Stimulated activated CD8-positive, alpha-beta memory T cell treated with anti-CD3 and anti-CD28 coated beads, Interleukin-15, amount 100 ng/mL, for 48 hours (primary cell): Measurements from ENCODE around the gene ZCCHC14.
"Not testable (repeated sequence)": the region's sequence is repeated elsewhere in the genome, so short reads cannot be mapped to it uniquely, and the experiment has no call there.

Source experiments
- DNase-seq, 2 donors: peaks; one replicate each; pipeline ENCODE4 v3.0.0-alpha.2; 2020; ENCODE audit warnings: low read depth in 2 of 2

Gene ZCCHC14

DNA sequence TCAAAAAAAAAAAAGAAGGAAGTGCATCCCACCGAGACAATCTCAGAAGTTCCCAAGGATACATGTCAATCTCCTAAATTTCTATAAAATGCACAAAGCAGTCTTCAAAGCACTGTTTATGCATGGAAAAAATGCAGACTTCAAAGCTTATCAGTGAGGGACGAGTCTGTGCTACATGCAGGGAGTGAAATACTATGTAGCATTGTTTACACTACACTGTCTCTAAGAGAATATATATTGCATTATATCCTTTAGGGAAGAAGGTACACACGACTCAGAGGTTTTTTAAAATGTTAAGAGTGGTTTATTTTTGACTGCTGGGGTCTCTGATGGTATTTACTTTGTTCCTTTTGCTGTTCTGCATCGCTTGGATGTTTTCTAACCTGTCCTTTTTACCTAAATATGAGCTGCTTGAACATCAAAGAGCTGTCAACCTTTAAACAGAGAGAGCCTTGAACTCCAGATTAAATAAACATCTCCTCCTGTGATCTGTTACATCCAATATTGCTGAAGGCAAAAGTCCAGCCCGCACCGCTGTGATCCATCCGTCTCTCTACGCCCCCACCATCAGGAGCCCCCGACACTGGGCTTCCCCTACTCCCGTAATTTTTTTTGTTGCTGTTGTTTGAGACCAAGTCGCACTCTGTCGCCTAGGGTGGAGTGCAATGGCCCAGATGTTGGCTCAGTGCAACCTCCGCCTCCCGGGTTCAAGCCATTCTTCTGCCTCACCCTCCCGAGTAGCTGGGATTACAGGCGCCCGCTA lies 110.6 kb downstream of the ZCCHC14 start:
- DNase-seq, result no peak

DNA sequence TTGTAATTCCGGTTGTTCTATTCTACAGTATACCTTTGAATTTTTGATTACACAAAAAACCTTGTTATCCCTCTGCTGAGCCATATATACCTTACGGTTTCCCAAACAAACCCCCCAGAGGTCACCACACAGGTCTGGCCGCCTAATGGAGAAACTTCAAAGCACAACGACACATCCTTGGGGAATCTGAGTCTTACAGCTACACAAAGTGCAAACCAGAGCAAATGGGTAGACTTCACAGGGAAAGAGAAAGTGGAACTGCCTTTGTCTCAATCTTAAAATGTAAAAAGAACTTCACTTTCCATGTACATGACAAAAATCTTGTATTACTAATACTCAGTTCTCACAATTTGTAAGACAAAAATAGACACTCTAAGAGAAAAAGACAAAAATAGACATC lies 111.9 kb downstream of the ZCCHC14 start:
- no peak for DNase-seq

DNA sequence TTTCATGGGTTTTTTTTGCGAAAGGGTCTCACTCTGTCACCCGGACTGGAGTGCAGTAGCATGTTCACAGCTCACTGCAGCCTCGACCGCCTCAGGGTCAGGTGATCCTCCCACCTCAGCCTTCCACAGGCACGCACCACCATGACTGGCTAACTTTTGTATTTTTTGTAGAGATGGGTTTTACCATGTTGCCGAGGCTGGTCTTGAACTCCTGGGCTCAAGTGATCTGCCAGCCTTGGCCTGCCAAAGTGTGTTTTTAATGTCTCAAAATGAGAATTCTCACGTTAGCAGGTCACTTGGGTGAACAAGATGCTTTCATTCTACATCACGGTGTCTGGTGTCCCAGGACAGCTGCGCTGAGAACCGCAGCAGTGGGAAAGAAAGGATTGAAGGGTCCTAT lies 112.4 kb downstream of the ZCCHC14 start:
- DNase-seq, result no peak

DNA sequence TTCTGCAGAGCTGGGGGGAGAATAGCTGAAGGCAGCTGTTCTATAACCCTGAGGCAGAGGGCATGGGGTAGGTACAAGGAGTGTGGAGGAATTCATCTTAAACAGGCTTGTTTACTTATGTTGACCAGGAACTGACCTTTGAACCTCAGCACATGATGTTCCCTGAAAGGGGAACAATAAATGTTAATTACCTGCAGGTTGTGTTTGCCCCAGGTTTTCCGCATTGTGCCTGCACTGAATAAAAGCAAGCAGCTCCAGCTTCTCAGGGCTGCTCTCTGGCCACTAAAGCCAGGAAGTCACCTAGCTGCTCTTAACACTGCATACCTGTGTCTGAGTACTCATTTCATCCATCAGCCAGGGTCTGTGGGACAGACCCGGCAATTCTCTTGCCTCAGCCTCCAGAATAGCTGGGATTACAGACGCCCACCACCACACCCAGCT lies 113.5 kb downstream of the ZCCHC14 start:
- DNase-seq, result not testable (repeated sequence)

DNA sequence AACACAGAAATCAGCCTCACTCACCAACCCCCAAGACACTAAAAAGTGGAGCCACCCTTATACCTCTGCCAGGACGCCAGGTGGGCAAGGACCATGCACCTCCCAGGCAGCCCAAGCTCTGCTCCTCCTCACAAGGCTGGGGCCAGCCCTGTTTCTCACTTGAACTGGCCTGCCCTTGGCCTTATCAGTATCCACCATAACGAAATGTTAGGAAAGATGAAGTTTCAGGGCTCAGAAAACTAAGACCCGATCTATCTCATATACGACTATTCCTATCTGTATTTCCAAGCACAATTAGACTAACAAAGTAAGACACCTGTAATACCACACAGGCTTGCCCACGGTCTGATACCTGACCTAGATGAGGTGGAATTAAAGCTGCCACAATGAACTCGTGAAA lies 116.2 kb downstream of the ZCCHC14 start:
- DNase-seq, result no peak

DNA sequence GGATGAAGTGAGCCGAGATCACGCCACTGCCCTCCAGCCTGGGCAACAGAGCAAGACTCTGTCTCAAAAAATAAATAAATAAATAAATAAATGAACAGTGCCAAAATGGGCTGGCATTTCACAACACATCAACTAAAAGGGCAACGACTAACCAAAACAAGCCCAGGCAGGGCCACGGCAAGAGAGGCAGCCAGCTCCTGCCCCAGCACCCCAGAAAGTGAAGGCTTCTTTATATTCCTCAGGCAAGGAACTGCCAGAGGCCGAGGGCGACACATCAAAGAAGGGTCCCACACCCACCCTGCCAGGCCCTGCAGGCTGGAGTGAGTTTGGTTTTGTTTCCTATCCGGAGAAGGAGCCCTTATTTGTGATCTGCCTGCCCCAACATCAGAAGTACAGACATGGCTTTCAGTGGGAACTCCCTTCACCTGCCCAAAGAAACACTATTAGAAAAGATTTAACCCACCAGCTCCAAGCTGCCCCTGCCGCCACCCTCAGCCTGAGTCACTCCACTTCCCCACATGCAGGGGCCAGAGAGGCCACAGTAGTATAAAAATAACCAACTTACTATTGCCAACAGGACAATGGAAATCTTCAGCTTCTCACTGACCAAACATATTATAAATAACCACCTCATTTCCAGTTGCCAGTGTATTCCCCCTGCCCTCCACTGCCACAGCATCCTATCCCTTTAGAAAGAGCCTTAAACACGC lies 117.2 kb downstream of the ZCCHC14 start:
- DNase-seq, result no peak

DNA sequence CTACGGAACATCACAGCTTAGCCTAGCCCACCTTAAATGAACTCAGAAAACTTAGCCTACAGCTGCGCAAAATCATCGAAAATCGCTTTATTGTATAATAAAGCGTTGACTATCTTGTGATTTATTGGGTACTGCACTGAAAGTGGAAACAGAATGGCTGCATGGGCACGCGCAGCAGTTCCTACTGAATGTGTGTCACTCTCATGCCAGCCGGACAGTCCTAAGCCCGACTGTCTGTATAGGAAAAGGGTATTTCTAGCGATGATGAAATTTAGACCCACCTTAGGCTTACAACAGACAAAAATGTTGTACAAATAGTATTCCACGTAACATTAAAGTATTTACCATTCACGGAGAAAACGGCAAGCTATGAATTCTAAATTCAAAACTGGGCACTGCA lies 118.5 kb downstream of the ZCCHC14 start:
- DNase-seq, result no peak

DNA sequence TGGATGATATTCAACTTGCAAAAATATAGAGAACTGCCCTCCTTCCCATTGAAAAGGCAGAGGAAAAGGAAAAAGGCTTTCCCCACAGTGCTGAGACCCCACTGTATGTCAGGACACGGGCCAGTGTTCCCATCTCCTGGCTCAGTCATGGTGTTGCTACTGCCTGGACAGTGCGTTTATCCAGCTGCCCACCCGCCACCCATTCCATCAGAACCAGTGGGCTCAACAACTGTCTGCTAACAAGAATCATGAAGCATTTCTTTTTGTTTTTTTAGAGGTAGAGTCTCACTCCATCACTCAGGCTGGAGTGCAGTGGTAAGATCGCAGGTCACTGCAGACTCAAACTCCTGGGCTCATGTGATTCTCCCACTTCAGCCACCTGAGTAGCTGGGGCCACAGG lies 120.5 kb downstream of the ZCCHC14 start:
- DNase-seq, result no peak

DNA sequence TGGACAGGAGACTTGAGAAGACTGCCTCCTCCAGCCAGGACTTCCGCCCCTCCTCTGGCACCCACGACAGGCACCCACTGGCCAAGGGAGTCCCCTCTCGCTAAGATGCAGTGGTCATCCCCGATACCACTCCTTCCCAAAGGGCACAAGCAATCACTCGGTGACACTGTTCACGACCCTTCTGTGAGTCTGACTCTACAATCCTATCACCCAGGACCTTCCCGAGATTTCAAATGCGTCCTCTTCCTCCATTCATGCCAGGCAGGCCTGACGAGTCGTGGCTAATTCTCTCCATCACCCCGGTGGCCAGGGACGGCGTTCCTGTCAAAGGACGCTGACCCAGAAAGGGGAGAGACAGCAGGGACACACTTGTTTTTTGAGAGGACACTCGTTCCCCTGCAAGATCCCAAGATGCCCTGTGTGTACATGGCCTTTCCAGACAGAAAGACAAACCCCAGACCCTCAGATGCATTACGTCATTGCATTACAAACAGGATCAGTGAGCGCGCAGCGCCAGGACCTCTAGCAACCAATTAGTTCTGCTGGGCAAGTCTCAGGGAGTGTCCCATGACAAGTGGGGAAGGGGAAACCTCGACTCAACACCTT lies 121.5 kb downstream of the ZCCHC14 start:
- no peak for DNase-seq

DNA sequence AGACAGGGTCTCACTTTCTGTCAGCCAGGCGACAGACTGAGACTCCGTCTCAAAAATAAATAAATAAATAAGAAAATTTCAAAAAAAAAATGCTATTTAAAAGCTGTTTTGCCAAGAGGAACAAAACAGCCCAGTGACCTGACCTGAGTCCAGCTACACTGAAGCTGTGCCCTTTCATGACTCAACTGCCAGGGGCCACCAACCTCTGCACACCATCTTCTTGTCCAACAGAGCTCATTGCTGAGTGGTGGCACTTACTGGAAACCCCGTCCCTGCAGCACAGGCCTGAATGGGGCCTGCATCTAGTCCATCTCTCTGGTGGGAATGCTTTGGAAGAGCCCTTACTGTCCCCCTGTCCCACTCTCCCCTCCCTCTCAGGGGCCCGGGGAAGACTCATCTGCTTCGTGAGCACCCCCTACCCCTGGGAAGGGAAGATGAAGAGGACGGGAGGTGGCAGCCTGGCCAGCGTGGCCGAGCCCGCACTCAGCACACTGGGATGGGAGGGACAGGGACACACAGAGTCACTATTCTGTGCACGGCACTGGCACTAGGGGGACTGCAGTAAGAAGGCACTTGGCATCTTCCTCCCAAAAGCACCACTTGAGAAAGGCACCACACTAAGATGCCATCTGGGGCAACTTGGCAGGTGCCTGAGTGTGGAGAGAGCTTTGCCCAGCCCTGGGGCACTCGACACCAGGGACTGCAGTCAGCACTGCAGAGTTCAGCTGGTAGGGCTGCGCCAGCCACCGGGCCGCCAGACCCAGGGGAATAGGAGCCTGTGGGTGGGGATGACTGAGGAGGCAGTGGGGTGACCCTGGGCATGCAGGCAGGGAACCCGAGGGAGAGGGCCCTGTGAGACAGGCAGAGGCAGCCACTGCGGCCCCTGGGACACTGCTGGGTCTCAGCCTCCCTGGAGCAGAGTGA lies 122.8 kb downstream of the ZCCHC14 start:
- no peak for DNase-seq

DNA sequence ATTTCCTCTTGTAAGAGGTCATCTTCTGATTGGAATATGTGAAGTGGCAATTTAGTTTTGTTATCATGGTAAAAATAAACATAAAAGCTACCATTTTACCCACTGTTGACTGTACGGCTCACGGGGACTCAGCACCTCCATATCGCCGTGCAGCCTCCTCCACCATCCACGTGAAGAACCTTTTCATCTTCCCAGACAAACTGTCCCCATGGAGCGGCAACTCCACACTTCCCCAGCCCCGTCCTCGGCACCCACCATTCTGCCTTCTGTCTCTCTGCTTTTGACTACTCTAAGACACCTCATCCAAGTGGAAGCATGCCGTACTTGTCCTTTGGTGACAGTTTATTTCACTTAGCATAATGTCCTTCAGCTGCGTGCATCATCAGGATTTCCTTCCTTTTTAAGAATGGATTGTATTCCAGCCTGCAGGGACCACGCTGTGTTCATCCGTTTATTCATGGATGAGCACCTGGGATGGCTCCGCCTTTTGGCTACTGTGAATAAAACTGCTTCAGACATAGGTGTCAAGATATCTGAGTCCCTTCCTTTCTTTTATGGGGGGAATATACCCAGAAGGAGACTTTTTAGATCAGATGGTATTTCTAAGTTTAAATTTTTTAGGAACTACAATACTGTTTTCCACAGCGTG lies 123.6 kb downstream of the ZCCHC14 start:
- DNase-seq, result no peak

DNA sequence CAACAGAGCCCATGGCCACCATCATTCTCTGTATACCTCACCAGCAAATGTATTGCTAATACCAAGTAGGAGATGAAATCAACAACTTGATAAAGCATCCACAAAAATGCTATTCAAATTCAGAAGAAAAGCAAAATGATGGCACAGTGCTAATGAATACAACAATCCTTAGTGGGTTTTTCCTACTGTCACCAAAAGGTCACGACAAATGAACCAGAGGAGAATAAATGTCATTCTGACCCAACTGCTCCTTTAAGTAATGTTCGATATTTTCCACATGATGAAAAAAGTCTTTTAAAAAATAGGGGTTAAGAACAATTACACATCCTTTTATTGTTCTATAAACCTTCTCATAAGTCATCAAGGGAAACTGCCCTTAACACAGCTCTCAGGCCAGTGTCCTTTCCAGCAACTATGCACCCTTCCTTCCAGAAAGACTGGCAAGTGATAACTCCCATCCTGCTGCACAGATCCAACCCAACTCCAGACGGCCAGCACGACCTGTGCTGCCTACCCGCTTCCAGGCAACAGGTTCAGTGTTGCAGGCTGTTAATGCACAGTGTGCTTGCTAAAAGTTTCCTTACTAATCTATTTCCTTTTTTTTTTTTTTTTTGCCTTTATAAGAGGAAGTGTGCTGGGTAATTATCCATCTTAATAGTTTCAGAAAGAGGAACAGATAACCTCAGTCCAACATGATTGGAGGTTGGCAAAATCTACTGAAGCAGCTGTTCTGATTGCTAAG lies 124.6 kb downstream of the ZCCHC14 start:
- DNase-seq, result no peak

DNA sequence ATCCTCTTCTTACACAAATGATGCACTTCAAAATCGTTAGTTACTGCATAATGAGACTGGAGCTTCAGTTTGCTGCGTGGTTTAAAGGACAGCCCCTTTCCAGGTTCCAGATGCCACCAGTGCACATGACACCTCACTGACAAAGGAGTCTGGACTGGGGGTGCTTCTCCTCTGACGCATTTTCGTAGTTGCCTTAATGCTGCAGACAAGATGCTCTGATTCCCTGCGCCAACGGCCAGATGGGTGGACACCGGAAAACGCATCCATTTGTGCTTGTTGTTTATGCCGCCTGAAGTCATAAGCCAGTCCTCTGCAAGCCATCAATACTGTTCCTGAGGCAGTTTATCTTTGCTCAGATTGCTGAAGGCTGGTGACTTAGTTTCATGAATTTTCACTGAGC lies 125.3 kb downstream of the ZCCHC14 start:
- no peak for DNase-seq

DNA sequence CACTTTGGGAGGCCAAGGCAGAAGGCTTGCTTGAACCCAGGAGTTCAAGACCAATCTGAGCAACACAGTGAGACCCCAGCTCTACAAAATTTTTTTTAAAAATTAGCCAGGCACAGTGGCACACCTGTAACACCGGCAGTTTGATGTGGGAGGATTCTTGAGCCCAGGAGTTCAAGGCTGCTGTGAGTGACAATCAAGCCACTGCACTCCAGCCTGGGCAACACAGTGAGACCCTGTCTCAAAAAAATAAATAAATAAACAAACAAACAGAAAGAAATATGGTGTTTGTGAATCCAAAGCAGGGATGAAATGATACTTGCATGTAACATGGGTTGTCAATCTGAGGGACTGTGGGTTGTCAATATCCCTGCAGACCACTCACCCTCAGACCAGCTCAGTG lies 125.9 kb downstream of the ZCCHC14 start:
- DNase-seq, result no peak

DNA sequence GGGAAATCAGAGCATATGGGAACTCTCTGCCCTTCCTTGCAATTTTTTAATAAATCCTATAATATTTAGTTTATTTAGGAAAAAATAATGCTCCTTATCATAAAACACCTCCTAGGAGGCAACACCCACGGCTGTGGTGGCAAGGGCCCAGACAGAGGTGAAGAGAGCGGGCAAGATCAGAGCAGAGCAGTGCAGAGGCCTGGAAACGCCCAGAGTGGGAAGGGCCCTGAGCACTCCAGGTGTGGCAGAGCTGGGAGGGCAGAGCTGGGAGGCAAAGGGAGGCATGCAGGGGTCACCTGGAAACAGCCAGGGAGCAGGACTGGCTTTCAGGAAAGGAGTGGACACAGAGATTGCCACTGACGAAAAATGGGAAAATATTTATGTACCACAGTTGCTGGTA lies 126.5 kb downstream of the ZCCHC14 start:
- no peak for DNase-seq

DNA sequence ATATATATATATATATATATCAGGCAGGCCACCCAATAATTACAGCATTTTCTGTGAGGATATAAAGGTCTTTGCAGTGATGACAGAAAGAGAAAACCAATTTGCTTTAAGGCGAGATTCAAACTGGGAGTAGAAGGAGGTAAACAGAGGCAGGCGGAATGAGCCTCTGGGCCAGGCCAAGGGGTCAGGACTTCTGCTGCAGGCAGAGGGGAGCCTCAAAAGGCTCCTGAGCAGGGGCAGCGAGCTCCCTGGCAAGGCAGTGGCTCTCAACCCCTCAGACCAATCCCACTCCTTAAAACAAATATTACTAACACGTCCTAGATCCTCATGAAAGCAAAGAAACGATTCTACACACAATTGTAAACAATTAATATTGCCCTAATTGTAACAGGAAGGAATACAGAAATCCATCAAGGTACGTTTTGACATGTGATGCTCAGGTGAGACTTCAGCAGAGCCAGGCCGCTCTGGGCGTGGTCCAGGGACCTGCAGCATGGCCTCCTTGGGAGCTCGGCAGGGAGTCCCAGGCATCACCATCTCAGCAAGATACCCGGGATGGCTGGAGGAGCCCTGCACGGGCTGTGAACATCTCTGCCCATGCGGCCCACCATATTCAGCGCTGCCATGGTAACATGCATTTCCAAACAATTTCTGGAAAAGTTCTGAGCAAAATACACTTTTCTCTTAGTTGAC lies 127.7 kb downstream of the ZCCHC14 start:
- no peak for DNase-seq

DNA sequence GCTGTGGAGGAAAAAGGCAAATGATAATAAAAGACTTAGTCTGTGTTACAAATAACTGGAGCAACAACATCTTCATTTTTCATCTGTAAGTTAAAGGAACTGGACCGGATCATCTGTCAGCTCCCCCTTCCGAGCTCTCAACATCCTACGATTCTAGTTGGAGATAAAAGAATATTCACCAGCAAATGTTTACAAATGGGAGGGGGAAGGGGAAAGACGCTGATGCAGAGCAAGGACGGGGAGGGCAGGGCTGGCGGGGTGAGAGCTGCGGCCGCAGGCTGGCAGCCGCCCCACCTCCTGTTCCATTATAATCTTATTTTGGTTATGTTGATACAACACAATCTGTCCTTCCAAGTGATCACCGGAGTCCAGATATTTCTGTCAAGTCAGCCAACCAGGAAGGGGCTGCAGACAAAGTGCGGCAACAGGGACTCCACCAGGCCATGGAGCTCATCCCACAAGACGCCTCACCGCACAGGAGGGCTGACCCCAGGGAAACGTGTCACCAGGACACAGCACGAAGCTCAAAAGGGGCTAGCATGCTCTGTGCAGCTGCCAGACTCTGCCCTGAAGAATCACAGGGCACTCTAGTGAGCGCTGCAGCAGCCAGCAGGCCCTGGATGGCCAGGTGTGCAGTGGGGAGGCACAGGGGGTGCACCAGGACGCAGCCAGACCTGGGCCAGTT lies 128.9 kb downstream of the ZCCHC14 start:
- DNase-seq, result no peak

DNA sequence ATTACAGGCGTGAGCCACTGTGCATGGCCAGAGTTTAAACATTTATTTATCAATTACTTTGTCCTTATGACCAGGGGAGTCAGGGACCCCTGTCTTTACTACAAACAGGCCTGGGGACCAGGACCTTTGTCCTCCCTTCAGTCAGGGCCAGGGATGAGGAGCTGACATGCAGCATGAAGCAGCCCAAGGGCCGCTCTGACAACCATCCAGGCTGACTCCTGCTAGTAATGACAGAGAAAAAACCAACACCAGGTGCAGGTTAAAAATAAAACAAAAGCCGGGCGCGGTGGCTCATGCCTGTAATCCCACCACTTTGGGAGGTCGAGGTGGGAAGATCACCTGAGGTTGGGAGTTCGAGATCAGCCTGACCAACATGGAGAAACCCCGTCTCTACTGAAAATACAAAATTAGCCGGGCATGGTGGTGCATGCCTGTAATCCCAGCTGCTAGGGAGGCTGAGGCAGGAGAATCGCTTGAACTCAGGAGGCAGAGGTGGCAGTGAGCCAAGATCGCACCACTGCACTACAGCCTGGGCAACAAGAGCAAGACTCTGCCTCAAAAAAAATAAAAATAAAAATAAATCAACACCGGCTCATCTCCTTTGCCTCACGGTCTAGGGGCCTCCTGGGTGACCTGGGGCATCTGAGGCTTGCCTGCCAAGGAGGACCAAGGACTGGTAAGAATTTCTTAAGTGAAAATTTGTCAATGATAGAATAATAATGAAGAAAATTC lies 129.8 kb downstream of the ZCCHC14 start:
- DNase-seq, result not testable (repeated sequence)
